GM19043 (cell line): ENCODE results near the gene FGF3.

Source experiments
- ATAC-seq: cut with Tn5 transposase; IDR thresholded peaks from one replicate; pipeline ENCODE4 v1.9.1; 2021; ENCODE audit warnings: low read depth; ENCODE audit not compliant: unreplicated experiment

Gene FGF3

GRCh38 chr11:69807106-69807815 lies 12.0 kb downstream of the FGF3 start:
- no peak for ATAC-seq

DNA sequence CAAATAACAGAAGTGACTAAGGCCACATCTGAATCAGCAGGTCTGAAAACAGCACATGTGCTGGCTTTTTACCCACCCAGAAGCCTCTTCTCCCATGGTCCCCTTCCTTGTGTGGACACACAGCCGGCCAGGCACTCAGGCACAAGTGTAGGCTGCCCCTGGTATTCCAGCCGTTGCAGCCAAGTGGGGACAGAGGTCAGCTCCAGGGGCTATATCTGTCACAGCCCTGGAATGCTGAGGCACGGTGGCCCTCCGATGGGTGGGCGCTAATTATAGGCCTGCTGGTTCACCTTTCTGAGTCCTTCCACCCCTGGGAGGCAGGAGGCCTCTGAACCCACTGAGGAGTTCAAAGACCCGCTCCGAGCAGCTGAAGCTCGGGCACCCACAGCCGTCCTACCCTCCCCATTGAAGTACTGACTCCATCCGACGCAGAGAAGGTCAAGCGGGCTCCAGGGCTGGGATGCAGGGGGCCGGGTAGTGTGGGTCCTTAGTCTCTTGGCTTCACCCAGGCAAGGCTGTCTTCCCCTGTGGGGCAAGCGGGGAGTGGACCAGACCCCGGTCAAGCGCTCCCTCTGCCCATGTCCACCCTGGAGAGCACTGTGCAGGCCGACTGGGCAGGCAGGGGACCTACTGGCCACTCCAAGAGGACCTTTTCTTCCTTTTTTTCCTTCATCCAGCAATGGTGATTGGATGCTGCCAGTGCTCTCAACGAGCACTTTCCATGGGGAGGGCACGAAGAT lies 14.3 kb downstream of the FGF3 start:
- no peak for ATAC-seq

DNA sequence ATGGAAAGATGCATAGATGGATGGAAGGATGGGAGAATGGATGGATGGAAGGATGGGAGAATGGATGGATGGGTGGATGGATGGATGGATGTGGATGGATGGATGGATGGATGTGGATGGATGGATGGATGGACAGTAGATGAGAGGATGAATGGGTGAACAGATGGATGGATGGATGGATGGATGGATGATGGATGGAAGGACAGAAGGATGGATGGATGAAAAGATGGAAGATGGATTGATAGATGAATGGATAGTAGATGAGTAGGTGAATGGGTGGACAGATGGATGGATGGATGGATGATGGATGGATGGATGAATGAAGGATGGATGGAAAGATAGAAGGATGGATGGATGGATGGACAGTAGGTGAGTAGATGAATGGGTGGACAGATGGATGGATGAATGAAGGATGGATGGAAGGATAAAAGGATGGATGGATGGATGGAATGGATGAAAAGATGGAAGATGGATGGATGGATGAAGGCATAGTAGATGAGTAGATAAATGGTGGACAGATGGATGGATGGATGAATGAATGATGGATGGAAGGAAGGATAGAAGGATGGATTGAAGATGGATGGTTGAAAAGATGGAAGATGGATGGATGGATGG lies 15.5 kb downstream of the FGF3 start:
- ATAC-seq: no peak

DNA sequence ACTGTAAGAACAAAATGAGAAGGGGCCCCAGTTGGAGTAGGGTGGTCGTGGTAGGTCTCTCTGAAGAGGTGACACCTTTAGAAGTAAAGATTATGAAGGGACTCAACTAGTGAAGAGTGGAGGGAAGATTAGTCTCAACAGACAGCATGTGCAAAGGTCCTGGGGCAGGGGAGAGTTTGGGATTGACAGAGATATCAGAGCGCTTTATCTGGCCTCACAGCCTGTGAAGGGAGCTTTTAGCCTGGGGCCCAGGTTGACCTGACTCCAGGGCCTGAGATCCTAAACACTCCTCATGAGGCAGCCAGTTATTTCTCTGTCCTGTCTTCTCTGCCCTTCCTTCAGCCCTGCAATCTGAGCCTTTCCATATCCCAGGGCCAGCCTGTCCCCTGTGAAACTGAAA lies 16.2 kb downstream of the FGF3 start:
- ATAC-seq: no peak

GRCh38 chr11:69802590-69802989 lies 16.6 kb downstream of the FGF3 start:
- ATAC-seq: no peak

DNA sequence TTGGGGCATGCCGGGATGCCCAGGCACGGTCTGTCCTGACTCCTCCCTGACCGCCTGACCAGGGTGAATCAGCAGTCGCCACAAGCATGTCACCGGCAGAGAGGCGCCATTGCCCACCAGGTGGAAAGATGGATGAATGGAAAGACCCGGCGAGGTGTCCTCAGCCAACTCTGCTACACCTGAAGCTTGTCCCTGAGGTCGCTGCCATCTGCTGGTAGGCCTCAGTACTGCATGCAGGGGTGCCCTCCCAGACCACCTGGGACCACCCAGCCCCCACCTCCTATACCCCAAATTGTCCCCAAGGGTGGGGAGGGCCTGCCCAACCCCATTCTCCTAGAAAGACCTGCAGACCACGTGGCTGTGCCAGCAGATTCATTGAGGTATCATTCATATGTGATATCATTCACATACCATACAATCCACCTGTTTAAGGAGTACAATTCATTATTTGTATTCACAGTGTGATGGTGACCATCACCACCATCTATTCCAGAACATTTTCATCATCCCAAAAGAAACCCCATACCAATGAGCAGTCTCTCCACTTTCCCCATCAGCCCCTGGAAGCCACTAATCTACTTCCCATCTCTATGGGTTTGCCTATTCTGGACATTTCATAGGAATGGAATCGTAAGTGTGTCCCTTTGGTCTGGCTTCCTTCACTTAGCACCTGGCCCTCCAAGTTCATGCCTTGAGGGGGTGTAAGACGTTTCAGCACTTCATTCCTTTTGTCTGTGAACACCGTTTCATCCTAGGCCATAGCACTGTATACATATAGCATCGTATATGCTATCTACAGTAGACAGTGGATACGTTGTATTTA lies 17.5 kb downstream of the FGF3 start:
- no peak for ATAC-seq

DNA sequence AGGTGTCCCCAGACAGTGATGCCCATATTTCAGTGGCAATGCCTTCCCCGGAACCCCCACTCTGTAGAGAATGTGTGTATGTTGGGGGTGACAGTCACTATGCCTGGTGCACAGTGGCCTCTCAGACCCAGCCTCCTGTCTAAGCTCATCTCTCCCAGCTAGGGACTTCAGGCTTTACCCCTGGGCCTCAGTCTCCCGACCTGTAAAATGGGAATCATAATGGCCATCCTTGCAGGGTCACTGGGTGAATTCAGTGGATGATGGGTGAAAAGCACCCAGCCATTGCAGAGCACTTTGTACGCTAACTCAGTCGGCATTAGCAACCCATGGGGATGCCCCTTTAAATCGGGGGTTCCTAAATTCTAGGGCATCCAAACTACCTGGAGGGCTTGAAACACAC lies 18.9 kb downstream of the FGF3 start:
- ATAC-seq: no peak

DNA sequence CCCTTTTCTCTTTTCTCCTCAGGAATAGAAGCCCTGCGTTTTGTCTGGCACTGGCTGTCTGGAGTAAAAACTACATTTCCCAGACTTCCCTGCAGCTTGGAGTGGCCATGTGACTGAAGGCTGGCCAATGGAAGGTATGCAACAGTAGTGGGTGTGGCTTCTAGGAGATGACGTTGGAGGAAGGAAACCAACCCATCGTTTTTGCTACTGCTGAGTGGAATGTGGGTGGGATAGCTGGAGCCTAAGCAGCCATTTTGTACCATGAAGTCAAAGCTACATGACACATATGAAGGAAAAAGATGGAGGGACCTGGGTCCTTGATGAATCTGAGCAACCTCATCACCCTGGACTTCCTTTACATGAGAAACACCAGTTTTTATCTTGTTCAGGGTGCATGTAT lies 19.6 kb downstream of the FGF3 start:
- ATAC-seq: no peak

- ATAC-seq: no peak
Observed at GRCh38 chr11:69799097-69799496, 20.1 kb downstream of the FGF3 start.

DNA sequence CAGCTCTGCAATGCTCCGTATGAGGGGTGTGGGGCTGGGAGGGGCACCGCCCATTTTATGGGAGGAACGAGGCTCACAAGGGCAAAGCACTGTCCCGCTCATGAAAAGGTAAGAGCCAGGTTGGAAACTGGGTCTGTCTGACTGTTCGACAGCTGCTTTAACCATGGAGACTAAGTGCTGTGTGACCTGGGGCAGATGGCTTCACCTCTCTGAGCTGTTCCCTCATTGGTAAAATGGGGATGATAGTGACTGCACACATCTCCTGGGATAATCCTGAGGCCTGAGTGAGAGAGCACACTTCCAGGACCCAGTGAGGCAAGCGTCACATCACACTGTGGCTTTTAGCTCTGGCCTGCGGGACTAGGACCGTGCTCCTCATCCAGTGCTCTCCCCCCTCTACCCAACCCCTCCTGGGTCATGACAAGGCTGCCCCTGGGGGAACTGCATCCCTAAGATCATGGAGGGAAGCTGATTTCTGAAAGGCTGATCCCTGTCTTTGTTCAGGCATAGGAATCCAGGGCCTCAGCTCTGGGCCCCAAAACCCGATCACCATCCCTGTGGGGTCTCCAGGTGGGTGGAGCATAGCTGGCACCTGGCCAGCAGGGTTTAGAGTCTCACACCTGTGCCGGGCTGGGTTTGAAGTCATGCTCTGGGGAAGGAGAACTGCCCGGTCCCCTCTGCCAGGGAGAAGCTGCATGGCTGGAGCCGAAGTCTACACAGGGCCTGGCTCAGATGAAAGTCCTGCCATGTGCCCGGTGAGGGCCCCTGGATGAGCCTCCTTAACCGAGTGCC lies 21.3 kb downstream of the FGF3 start:
- no peak for ATAC-seq

GRCh38 chr11:69797156-69797555 lies 22.1 kb downstream of the FGF3 start:
- no peak for ATAC-seq

DNA sequence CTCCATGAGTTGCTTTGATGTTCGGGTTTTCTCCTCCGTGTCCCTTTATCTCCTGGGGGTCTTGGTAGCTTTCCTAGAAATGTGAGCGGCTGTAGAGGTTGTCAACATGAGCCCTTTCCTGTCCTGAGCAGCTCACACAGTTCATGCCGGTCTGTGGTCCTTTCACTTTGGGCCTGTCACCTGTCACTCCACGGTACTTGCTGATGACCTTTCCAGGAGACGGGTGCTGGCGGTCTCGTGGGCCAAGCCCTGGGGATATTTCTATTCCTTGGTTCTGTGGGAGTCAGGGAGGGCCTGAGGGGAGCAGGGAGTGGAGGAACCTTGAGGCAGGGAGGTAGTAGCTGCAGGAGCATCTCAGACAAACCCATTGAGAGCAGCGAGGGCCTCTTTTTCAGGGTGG lies 23.2 kb downstream of the FGF3 start:
- no peak for ATAC-seq

DNA sequence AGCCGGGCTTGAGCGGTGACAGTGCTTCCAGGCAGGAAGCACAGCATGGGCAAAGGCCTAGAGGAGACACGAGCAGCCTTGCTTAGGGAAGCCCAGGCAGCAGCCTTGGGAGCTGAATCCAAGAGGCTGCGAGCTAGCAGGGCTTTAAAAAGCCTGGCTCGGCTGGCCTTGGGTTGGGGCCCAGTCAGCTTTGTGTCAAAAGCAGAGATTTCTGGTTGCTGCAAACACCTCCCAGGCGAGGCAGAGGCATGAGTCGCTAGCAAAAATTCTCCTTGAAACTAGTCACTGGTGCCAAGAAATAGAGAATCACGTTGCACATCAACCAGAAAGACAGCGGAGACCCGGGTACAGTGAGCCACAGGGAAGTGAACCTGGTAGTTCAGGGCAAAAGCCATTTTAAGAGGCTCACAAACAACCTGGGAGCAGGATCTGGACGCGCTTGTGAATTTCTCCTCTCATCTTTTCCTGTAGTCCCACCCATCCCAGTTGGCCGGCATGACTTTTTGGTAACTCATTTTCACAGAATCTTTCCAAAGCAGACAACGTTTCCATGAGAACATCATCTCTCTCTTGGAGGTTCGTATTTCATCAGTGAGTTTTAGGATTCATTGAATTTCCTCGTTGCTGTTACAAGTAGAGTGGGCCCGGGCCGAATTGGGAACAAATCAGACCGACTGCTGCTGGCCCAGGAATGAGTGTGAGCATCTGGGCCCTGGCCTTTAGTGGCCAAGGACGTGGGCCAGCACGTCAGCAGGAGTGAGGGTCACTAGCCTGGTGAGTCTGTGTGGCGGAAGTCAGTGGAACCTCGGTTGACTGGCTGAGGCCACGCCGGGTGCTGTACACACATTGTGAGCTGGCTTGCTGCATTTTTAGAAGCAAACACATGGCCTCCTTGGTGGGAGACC lies 27.7 kb downstream of the FGF3 start:
- no peak for ATAC-seq

GRCh38 chr11:69788956-69789355 lies 30.3 kb downstream of the FGF3 start:
- ATAC-seq: no peak

- no peak for ATAC-seq
Observed at GRCh38 chr11:69787906-69788305, 31.3 kb downstream of the FGF3 start.

DNA sequence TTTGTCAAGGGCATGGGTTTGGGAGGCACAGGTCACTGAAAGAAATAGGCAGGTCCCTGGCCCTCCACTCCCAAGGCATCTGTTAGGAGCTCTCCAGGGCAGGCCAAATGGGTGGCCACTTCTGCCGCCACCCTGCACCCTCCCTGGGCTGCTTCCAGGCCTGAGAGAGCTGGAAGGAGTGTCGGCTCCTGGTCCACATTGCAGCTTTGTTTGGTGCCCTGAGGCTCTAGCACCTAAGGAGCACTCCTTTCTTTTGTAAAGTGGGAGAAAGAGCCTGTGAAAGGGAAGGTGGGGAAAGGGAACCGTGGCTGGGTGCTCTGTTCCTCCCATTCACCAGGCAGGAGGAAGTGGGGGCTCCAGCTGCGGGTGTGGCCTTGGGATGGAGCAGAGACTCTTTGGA lies 31.8 kb downstream of the FGF3 start:
- no peak for ATAC-seq

GRCh38 chr11:69781241-69781640 lies 38.0 kb downstream of the FGF3 start:
- ATAC-seq: no peak

GRCh38 chr11:69778373-69778772 lies 40.8 kb downstream of the FGF3 start:
- no peak for ATAC-seq

DNA sequence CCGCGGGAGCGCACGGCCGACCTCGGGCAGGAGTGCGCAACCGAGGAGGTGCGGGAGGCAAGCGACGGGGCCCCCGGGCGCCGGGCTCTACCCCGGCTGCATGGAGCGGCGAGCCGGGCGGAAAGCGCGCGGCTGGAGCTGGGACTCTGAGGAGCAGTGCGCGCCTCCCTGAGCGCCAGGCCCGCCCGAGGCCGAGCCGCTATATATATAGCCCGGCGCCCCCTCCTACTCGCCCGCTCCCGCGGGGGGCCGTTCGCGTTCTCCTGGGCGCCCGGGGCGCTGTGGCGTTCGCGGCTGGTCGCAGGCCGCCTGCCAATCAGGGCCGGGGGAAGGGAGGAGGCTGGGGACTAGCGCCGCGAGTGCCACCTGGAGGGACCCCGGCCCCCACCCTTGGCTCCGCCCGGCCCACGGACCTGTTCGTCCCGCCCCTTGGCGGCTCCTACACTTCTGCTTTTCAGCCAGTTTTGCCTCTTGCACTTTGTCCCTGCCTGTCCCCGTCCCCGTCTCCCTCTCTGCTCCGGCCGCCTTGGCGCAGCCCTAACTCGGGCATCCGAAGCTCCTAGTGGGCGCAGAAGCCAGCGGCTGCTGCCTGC lies 44.0 kb downstream of the FGF3 start, which contains the start of gene FGF4:
TSS of gene FGF4 (minus strand) at position 179 of the 593 bp plus-strand sequence. CDS start 257 bp downstream, outside the sequence.
- no peak for ATAC-seq
